HCT116 (cell line): ENCODE measurements around the gene PREX1.

ENCODE experiments used
- CBX3 ChIP-seq: IDR thresholded peaks from 2 replicates; pipeline ENCODE4 v1.6.1; 2012; ENCODE audit warnings: low read depth
- CEBPB ChIP-seq: IDR thresholded peaks from 2 replicates; pipeline ENCODE4 v1.6.1; 2012; ENCODE audit warnings: low read depth
- CTCF ChIP-seq, 3 experiments: fragments of 200-600 bp in 1 of 3; sonication (generic) in 1 of 3; IDR thresholded peaks in 2 of 3; conservative IDR thresholded peaks in 1 of 3; 2 replicates each; pipeline ENCODE4 v1.5.1; 2012 to 2017; ENCODE audit warnings: low read depth in 2 of 3, low read length in 2 of 3, antibody characterized with exemption in 1 of 3, borderline replicate concordance in 1 of 3, control low read depth in 1 of 3, mild to moderate bottlenecking in 1 of 3, mixed read lengths in 1 of 3, mixed run types in 1 of 3, moderate library complexity in 1 of 3; ENCODE audit not compliant: insufficient read depth in 1 of 3
- EZH2phosphoT487 ChIP-seq: fragments of 200-600 bp; IDR thresholded peaks from 2 replicates; pipeline ENCODE4 v1.6.1; 2018; ENCODE audit warnings: antibody characterized with exemption, borderline replicate concordance
- MAX ChIP-seq: IDR thresholded peaks from 2 replicates; pipeline ENCODE4 v1.6.1; 2012
- POLR2A ChIP-seq: IDR thresholded peaks from 2 replicates; pipeline ENCODE4 v1.7.0; 2011; ENCODE audit warnings: borderline replicate concordance; ENCODE audit not compliant: insufficient read depth, insufficient read length; ENCODE audit errors: extremely low read depth
- POLR2AphosphoS5 ChIP-seq: IDR thresholded peaks from 2 replicates; pipeline ENCODE4 v1.6.1; 2011; ENCODE audit warnings: mild to moderate bottlenecking, low read depth, low read length, moderate library complexity
- REST ChIP-seq: IDR thresholded peaks from 2 replicates; pipeline ENCODE4 v1.6.1; 2012; ENCODE audit warnings: low read depth
- SIN3A ChIP-seq: IDR thresholded peaks from 2 replicates; pipeline ENCODE4 v1.6.1; 2012; ENCODE audit warnings: low read depth

GRCh38 chr20:48852609-48853008 is 24.8 kb upstream of the PREX1 start:
- TF ChIP-seq POLR2A (no peak), POLR2AphosphoS5 (no peak), CTCF (IDR thresholded peaks at IDR 0.05 in 2 of 3, conservative IDR thresholded peaks at IDR 0.05 in 1 of 3; ENCODE audit: borderline replicate concordance in 1 of 3, insufficient read depth in 1 of 3, low read depth in 2 of 3, low read length in 2 of 3) (no peak), EZH2phosphoT487 (no peak), CEBPB (no peak), MAX (no peak), REST (no peak), SIN3A (no peak), CBX3 (no peak)
